ENCODE results near the gene CEP162.
"Not testable (repeated sequence)": the region's sequence is repeated elsewhere in the genome, so short reads cannot be mapped to it uniquely, and the experiment has no call there.

CEP162 gene

GRCh38 chr6:84227434-84228197, at the start of gene CEP162:
Gene CEP162, minus strand, starts transcription at chr6:84227643. Its CDS starts 1,250 bp downstream, at chr6:84226393.
- DNase-seq (ENCODE audit: low spot score): peak; percentile 87

- no peak for DNase-seq (ENCODE audit: low spot score)
These were observed 47.4 kb upstream of the CEP162 start for GRCh38 chr6:84274856-84275255.

- no peak for DNase-seq (ENCODE audit: low spot score)
These were observed 45.8 kb upstream of the CEP162 start for GRCh38 chr6:84273048-84273809.

DNA sequence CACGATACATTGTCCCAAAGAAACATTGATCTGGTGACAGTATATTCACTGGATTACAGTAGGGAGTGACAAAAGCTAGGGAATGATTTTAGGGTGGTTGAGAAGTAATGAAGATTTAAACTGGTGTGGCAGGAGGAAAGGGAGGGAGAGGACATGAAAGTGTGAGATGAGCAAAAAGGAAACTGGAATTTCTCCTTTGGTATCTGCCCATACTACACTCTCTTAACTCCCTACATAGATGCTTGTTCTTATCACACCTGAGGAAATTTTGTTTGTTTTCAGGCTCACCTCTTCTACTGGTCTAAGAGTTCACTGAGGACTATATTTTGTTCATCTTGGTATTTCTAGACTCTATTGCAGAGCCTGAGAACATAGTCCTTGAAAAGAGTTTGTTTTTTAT, 44.9 kb upstream of the CEP162 start:
- no peak for DNase-seq (ENCODE audit: low spot score)

DNA sequence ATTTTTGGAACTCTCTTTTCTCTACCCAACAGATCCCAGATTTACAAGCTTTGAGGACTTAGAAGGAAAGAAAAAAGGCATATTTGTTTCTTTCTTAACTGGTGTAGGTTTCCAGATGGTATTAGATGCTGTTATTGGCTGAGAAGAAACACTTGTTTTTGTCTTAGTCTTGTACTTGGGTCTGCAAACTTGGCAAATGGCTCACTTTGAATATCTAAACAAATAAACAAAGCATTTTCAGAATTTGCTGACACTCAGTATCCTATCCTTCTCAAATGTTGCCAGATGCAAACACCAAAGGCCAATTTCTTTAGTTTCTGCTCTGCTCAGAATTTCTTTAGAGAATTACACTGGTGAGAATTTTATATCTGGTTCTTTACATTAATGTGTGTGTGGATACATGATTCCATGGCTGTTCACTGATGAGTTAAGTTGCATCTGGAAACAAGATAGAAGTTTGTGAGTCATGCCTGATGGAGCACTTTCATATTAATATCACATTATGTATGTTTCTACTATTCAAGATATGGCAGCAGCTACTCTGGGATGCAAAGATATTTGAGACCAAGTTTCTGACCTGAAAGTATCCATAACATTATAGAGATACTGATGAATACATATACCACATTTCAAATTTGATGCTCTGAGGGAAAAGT, 43.7 kb upstream of the CEP162 start:
- DNase-seq (ENCODE audit: low spot score): no peak

DNA sequence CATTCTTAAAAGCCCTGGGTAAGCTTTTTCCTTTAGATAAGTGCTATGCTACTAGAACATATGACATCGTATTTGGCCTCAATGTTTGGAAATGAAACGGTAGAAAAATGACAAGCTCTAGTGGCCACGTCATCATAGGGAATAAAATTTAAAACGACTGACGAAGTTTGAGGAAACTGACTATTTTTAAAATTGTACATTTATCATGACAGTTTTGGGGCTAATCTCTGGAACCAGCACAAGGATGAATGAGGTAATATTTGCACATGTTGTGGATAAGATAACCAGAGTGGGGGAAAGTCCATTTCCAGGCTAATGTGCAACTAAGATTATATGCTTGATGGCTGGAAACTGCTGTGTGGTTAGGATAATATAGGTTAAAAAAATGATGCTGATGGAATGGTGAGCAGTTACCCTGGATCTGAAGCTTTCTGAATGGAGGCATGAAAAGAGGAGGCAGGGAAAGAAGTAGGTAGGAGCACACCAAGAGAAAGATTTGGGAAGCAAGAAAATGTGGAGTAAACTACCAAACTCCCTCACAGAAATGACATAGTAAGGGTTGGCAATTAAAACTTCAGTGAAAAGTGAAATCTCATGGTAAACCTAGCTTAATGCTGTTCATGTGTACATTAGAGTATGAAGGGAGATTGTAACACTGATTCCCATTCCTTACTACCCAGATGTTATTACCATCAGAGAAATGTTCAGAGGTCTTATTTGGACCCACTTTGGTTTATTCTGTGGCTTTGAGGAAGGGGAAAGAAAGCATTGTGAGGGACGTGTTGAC, 42.7 kb upstream of the CEP162 start:
- no peak for DNase-seq (ENCODE audit: low spot score)

DNA sequence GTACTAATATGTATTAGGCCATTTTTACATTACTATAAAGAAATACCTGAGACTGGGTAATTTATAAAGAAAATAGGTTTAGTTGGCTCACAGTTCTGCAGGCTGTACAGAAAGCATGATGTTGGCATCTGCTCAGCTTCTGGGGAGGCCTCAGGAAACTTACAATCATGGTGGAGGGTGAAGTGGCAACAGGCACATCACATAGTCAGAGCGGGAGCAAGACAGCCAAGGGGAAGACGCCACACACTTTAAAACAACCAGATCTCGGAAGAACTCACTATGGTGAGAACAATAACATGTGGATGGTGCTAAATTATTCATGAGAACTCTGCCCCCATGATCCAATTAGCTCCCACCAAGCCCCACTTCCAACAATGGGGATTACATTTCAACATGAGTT, 41.3 kb upstream of the CEP162 start:
- no peak for DNase-seq (ENCODE audit: low spot score)

DNA sequence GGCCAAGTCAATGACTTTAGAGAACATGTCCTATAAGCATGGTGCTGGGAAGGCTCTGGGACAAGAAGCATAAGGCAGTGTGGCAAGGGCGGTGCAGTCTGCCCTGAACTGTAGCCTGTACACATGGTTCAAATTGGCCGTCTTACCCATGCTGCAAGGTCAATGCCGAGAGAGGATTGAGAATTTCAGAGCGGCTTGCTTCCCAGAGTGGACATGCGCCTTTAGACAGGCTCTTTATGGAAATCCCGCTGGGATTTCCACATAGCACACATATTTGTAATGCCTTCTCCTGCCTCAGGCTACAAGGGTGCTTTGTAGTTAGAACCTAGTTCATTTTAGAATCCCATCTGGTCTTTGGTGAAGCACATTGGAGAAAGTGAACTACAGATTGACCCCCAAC, 36.1 kb upstream of the CEP162 start:
- no peak for DNase-seq (ENCODE audit: low spot score)

DNA sequence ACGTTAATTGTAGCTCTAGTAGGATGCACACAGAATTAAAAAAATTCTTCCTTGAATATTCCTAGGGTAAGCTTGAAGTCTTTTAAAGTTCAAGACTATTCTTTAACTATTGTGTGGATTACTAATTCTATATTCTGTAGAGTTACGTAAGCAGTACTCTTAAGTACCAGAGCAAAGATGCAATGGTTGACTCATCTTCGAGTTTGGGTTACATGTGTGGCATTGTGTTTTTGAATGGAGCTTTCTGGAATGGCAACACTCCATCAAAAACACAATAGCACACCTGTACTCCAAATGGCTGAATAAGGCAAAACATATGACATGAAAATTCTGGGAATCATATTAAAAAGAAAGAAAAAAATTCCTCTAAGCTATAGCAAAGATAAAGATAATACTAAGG, 33.5 kb upstream of the CEP162 start:
- no peak for DNase-seq (ENCODE audit: low spot score)

DNA sequence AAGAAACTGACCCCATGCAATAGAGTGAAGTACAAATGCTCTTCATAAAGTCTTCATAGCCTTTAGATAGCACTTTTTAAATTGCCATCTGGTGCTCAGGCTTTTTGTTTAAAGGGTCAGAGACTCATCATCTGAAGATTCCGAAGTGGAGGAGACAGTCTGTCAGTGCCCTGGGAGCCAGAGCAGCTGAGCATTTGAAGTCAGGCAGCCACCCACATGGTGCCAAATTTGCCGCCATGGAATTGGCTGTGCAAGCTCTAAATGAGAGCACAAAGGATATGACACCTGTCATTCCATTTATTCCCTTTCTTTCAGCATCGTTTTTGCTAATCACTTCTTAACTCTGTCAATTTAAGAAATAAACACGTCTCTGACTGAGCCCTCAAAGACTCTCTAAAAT, 32.8 kb upstream of the CEP162 start:
- no peak for DNase-seq (ENCODE audit: low spot score)

- no peak for DNase-seq (ENCODE audit: low spot score)
These were observed 31.4 kb upstream of the CEP162 start for GRCh38 chr6:84258866-84259265.

- DNase-seq (ENCODE audit: low spot score): no peak
These were observed 30.8 kb upstream of the CEP162 start for GRCh38 chr6:84258268-84258667.

GRCh38 chr6:84255641-84256040, 28.2 kb upstream of the CEP162 start:
- no peak for DNase-seq (ENCODE audit: low spot score)

DNA sequence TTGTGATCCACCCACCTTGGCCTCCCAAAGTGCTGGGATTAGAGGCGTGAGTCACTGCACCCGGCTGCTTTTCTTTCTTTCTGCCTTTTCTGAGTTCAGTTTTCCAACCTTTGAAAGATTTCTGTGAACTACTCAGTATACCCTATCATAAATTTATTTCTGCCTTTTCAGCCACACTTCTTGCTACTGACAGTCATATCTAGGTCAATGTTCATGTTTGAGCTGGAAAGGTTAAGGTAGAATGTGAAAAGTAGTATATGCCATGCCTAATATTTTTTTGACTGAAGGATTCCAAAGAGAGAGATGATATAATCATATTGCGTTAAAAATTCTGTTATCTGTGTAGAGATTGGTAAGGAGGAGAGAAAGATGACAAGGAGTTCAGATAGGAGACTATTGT, 25.9 kb upstream of the CEP162 start:
- no peak for DNase-seq (ENCODE audit: low spot score)

GRCh38 chr6:84251891-84252539, 24.6 kb upstream of the CEP162 start:
- DNase-seq (ENCODE audit: low spot score): no peak

GRCh38 chr6:84249724-84250123, 22.3 kb upstream of the CEP162 start:
- DNase-seq (ENCODE audit: low spot score): no peak

GRCh38 chr6:84244416-84245081, 17.1 kb upstream of the CEP162 start:
- DNase-seq (ENCODE audit: low spot score): not testable (repeated sequence)

- DNase-seq (ENCODE audit: low spot score): no peak
These were observed 15.8 kb upstream of the CEP162 start for GRCh38 chr6:84243240-84243639.

- no peak for DNase-seq (ENCODE audit: low spot score)
These were observed 14.8 kb upstream of the CEP162 start for GRCh38 chr6:84242265-84242664.

DNA sequence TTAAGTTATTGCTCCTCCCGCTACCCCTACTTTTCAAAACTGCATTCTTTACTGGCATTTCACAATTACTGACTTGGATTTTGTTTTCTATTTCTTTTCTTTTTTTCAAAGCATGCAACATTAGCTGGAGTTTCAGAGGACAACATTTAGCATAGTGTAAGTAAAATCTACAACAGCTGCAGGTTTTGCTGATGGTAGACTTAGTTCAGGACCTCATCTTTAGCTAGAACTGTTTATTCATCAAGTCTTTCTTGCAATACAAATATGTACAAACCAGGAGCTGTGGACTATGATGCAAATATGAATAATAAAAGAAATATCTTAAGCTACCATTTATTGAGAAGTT, 728 bp upstream of the CEP162 start:
- no peak for DNase-seq (ENCODE audit: low spot score)

- no peak for DNase-seq (ENCODE audit: low spot score)
These were observed 404 bp downstream of the CEP162 start for GRCh38 chr6:84227044-84227433.

All from CD4-positive, alpha-beta T cell treated with Interleukin-15 for 4 hours (primary cell).